Posterior vena cava (tissue), 2 donors: ENCODE results near the gene TMEM11. TPM values are rescaled to one million over a fixed set of nuclear protein-coding genes. Genes with fewer than 3 reads are reported as not detected.

Experiments
- DNase-seq: peaks from one replicate; pipeline ENCODE4 v3.0.0-alpha.2; 2020; ENCODE audit warnings: low spot score
- intact Hi-C, 2 donors: fragments of 100-400 bp; cut with DNase I; formaldehyde crosslinking; loops; one replicate each; pipeline versions ENCODE4 v1.14.1 to v1.14.2; 2022 to 2023
- total RNA-seq, 2 donors: library from RNA; stranded (reverse); fragmentation: NEBNext Ultra II Directional; extraction: Animal tissue kit (Norgen Biotek cat#: 25700); gene quantifications; one replicate each; pipeline ENCODE4 v1.2.1, GENCODE V29; 2021
- donor health status: DM: yes; HTN: yes; CAD: no.
- donor health status: DM: yes; HTN: yes; CAD: no.

Gene TMEM11
- total RNA-seq, 2 donors from 2014 or later: 18.5 to 18.7 TPM

DNA sequence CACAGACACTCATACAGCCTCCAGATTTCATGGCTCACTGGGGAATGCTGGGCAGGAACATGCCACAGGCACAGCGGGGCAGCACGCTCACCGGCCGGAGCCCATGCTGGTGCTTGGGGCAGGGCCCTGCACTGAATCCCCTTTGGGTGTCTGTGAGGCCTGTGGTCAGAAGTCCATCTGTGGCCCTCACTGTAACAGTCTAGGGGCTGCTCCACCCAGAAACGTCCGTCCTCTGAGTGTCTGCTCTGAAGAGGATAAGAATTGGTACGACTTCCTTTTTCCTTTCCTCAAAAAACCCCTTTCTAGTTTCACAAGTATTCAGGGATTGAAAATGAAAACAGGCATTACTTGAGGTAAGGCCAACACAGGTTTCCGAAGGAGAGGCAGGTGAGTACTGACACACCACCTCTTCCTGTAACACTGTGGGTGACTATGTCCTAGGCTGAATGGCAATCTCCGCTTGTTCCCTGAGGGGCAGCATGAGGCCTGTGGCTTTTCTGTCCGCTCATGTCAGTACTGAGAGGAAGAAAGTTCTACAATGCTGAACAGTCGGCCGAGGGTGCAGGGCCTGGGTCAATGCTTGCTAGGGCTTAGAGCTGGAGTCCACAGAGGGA is 42.5 kb downstream of the TMEM11 start:
- intact Hi-C loops: no loop called here
- DNase-seq: no peak

DNA sequence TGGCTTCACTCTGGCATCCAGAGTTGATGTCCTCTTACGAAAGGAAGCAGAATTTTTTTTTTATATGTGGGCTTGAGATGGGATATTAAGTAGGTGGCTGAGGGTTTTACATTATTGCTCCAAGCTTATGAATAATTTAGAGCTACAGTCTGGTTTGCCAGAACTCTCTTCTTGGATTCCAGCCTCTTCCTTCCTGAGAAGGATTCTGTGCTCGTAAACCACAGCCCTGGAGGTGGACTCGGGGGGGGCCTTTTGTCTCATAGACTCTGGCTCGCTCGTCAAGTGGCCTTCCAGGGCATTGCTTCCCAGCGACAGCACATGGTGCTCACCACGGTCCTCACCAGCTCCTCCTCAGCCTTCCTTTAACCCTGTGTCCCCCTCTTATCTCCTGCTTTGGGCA is 43.2 kb downstream of the TMEM11 start:
- intact Hi-C loops: no loop called here
- no peak for DNase-seq

DNA sequence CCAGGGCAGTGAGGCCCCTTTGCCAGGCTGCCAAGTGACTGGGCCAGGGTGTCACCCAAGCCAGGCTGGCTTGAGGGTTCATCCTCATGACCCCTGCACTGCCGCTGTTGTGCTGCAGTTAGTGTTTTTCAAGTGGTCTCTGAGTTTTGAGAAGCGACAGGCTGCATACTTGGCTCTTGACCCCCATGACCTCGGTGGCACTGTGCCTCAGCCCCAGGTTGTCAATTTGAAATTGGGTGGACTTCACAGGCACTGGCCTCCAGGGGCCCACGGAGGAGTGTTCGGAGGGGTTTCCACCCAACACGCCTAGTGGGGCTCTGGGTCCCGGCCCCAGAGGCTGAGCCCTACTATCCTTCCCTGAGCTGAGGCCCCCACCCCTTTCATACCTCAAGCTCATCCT is 44.5 kb downstream of the TMEM11 start:
- intact Hi-C loops: loop anchor here in 1 of 2 donors (5.0 kb wide), 1 partner anchor 38 kb away; no protein-coding TSS in a partner anchor
- no peak for DNase-seq

DNA sequence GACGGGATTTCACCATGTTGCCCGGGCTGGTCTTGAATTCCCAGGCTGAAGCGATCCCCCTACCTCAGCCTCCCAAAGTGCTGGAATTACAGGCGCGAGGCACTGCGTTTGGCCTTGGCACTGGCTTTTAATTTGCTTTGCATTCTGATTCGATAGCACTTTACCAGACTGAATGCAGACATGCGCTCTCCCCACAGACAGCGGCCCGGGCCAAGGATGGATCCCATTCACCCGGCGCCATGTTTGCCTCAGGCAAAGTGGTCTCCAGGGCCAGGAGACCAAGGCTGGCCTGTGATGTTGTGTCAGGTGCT is 45.5 kb downstream of the TMEM11 start:
- no peak for DNase-seq
- intact Hi-C loops: loop anchor here in 1 of 2 donors (5.0 kb wide), 1 partner anchor 39 kb away; no protein-coding TSS in a partner anchor

DNA sequence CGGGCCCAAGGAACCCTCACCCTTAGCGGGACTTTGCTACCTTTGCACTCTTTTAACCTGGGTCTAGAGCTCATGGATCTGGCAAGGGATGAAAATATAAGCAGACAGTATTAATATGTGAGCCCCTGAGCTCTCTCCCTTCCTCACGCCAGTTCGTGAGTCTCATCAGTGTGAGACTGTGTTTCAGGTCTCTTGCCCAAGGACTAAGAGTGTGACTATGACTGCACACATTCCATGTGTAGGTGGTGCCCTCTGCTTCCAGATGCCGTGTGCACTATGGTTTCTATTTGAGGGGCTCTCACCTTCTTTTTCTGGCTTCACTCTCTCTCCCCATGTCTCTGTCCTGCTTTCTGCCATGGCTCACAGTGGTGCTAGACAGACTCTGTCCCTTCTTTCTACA is 46.7 kb downstream of the TMEM11 start:
- DNase-seq: no peak
- intact Hi-C loops: loop anchor here in 1 of 2 donors (5.0 kb wide), 1 partner anchor 40 kb away; no protein-coding TSS in a partner anchor

DNA sequence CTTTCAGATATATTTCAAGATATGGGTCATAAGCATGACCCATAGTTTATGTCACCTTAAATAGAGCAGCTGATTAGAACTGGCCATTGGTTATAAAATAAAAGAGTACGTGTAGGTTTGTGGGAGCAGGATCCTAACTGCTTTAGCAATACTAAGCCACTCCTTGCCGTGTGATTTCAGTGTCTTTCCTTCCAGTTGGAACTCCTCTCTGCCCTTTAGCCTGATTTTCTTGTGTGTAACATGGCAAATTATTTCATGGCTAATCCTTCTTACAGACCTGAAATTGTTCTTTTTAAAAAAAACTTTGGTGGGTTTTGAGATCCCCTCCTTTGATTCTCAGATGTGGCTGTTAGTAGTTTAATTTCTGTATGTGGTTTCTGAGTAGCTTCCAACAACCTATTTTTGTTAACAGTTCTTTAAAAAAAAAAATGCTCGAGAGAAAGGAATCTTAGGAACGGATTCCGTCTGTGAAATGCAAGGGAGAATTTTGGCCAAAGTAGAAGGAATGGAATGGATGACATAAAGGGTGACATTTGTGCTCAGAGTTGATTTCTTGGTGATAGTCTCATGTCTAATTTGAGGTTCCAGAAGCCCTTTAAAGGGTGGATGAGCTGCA is 47.3 kb downstream of the TMEM11 start:
- no peak for DNase-seq
- intact Hi-C loops: loop anchor here in 1 of 2 donors (5.0 kb wide), 1 partner anchor 41 kb away; no protein-coding TSS in a partner anchor

DNA sequence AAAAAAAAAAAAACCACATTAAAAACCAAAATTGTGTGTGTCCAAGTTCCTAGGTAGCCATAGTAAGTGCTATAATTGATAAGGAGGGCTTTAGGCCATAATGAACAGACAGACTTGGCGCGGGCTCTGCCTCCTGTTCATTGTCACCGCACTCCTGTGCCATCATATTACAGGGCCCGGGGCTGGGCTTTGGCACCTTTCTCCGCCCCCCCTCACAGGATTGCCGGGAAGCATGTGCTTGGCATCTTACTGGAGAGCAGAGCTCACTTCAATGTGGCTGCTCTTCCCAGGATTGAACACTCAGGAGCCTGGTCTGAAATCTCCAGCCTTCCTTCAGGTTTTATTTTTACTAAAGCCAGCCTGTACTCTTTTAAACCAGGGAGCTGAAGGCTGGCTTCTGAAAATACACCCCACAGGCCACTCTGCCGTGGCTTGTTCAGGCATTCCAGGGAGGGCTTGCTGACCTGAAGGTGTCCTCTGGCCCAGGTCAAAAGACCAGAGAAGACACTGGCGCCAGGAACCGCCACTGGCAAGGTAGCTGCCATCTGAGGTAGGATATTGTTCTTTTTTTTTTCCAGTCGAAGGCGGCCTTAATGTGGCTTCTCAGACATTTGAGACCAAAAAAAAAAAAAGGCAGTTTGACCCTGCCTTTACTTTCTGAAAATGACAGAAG is 47.9 kb downstream of the TMEM11 start:
- intact Hi-C loops: loop anchor here in 1 of 2 donors (5.0 kb wide), 1 partner anchor 41 kb away; no protein-coding TSS in a partner anchor
- no peak for DNase-seq

DNA sequence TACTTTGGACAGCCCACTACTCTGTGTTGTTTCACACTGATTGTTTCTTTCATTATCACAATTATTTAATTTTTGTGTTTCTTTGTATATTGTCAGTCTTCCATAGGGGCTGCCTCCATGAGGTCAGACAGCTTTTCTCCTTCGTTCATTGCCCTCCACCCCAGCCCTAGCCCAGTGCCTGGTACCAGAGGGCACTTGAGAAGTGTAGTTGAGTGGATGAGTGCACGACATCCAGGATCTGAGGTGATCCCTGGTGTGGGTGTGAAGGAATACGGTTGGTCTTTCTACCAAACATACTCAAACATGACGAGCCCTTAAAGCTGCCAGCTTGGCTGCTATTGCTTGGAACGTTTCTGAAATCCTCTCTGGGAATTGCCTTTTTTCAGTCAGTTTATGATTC is 49.3 kb downstream of the TMEM11 start:
- intact Hi-C loops: loop anchor here in 1 of 2 donors (5.0 kb wide), 1 partner anchor 43 kb away; no protein-coding TSS in a partner anchor
- no peak for DNase-seq

DNA sequence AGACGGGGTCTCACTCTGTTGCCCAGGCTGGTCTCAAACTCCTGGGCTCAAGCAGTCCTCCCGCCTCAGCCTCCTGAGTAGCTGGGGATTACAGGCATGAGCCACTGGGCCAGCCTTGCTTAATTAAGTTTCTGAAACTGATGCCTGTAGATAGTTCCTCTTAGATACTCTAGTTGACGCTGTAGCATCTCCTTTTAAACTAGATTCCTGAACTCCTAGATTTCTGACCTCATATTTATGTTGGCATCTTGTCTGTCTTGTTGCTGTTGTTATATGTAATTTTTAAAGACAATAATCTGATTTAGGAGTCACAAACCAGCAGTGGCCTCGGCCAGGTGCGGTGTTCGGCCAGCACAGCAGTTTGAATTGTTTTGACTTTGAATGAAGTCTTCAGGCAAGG is 49.7 kb downstream of the TMEM11 start:
- intact Hi-C loops: no loop called here

DNA sequence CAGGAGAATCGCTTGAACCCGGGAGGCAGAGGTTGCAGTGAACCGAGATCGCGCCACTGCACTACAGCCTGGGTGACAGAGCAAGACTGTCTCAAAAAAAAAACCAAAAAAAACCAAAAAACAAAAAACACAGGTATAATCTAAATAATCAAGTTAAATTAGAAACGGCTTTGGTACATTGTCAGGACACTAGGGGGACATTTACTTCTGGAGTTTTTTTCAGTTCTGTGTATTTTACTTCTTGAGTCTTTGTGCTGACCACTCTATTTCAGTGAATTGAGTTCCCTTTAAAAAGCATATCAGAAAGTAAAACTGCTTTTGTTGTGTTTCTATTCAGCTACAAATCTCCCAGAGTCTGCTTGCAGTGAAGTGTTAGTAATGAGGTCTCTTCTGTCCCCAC is 50.9 kb downstream of the TMEM11 start:
- no peak for DNase-seq
- intact Hi-C loops: no loop called here

More for the DNA sequence above, 49.7 kb downstream of the TMEM11 start:
- no peak for DNase-seq

DNA sequence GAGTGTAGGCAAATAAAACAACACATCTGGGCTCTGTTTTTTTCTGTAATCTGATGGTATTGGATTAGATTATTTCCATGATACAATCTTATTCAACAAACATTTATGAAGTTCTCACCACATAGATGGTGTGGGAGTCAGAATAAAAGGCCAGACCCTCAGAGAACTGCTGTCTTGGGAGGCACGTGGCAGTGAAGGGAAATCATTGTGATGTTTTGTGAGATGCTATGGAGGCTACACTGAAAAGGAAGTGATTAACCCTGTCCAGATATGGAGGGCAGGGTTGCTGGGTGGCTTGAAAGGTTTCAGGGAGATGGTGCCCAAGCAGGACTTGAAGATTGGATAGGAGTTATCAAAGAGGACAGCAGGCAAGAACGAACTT is 51.6 kb downstream of the TMEM11 start:
- DNase-seq: no peak
- intact Hi-C loops: no loop called here

DNA sequence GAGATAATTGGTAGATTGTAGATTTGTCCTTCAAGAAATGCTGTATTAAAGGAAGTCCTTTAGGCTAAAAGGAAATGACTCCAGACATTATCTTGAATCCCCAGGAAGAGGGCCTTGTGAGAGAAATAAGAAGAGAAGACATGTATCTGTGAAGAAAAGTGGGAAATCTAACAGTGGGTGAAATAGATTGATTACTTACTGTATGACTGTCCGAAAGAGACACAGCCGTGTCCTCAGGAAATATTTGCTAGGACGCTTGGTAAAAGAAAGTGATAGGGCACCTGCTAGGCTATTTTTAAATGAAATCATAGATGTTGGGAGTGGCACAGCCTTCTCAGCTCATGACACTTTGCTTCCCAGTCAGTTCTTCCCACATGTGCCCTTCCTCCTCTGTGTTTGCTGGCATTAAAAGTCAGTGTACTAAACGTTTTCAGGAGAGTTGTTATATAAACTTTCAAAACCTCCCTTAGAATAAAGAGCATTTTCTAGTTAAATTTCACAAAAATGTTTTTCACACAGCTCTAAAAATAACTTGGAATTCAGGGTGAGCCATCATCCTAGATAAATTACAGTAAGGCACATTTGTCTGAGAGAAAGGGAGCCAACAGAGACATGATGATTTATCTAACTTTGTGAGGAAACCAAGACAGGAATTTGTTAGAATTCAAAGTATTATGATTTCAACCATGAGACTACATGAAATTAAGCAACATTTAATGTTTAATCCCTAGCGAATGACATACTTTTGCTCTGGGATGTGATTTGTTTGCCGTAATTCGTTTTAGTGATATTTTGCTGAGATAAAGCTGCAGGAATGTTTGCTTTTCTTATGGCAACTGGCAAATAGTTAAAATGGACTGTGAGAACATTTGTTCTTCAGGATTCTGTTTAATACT is 52.2 kb downstream of the TMEM11 start:
- intact Hi-C loops: no loop called here
- no peak for DNase-seq

DNA sequence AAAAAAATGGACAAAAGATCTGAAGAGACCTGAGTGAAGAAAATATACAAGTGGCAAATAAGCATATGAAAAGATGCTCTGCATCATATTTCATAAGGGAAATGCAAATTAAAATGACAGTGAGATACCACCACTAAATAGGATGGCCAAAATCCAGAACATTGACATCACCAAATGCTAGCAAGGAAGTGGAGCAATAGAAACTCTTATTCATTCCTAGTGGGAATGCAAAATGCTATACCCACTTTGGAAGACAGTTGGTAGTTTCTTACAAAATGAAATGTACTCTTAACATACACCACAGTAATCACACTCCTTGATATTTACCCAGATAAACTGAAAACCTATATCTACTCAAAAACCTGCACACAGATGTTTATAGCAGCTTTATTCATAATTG is 53.6 kb downstream of the TMEM11 start:
- DNase-seq: no peak
- intact Hi-C loops: no loop called here

DNA sequence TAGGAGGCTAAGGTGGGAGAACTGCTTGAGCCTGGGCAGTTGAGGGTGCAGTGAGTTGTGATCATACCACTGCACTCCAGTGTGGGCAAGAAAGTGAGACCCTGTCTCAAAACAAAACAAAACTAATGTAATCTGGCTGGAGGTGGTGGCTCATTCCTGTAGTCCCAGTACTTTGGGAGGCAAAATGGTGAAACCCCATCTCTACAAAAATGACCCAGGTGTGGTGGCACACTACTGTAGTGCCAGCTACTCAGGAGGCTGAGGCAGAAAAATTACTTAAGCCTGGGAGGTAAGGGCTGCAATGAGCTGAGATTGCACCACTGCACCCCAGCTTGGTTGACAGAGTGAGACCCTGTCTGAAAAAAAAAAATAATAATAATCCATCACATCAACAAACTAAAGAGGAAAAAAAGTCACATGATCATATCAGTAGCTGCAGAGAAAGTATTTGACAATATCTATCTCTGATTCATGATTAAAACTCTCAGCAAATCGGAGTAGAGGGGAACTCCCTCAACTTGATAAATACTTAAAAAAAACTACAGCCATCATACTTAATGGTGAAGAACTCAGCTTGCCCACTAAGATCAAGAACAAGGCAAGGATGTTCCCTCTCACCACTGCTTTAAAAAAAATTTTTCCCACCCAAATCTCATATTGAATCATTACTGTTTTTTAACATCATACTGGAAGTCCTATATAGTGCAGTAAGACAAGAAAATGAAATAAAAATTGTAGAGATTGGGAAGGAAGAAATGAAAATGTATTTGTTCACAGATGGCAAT is 56.2 kb downstream of the TMEM11 start:
- intact Hi-C loops: no loop called here
- DNase-seq: no peak

DNA sequence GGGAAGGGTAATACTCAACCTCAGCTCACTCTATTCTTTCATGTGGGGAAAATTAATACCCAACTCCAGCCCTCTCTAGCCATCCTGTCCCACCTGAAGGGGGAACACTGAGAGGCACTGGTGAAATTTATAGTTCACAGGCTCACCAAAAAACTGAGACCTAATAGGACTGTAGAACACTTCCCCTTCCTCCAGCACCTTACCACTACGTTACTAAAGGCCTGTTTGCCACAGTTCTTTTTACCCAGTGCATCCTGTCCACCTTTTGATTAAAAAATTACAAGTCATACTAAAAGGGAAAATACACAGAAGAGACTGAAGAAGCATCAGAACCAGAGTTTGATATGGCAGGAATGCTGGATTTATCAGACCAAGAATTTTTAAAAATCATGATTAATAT is 61.2 kb downstream of the TMEM11 start:
- intact Hi-C loops: no loop called here

DNA sequence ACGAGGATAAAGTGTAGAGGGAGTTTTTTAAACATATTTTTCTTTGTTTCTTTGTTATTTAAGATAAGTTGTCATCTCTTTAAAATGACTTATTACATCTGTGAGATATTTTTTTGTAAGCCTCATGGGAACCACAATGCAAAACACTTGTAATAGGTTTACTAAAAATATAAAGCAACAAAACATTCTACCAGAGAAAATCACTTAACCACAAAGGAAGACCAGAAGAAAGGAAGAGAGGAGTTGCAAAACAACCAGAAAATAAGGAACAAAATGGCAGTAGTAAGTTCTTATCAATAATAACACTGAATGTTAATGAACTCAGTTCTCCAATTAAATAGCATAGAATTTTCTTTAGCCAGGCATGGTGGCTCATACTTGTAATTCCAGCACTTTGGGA is 64.3 kb downstream of the TMEM11 start:
- no peak for DNase-seq
- intact Hi-C loops: loop anchor here in 1 of 2 donors (10.0 kb wide), 1 partner anchor 105 kb away; the partner anchor contains the start of gene NATD1

More for the DNA sequence above, 61.2 kb downstream of the TMEM11 start:
- DNase-seq: no peak
